ENCODE data around the gene IKZF4. TPM values are rescaled to one million over a fixed set of nuclear protein-coding genes. Genes with fewer than 3 reads are reported as not detected.
A peak's percentile ranks its signal among the peaks of the same experiment; 100 is the strongest.

The IKZF4 gene
- polyA plus RNA-seq, 1 experiment = 2.9 TPM

DNA sequence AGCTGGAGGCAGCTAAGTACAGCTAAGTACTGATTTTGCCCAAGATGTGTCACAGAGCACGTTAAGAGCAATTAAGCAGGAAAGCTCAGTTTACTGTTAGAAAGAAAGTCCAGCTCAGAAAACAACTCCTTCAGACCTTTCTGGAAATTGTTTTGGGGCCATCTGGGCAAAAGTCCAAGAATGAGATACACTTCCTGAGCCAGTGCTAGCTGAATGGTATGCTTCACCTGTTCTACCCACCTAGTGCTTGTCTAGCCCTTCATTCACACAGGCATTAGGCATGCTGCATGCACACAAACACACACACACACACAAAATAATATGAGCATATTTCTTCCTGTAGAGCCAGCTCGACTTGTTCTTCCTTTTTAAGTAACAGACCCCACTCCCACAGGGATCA, 6.6 kb upstream of the IKZF4 start:
- CTCF ChIA-PET = interaction anchor here (1.1 to 1.8 kb wide), 2 partner anchors 16 to 18 kb away, joined by 3 to 8 read pairs; partner anchors contain the start of gene SUOX
- POLR2A ChIA-PET = no interaction called here

DNA sequence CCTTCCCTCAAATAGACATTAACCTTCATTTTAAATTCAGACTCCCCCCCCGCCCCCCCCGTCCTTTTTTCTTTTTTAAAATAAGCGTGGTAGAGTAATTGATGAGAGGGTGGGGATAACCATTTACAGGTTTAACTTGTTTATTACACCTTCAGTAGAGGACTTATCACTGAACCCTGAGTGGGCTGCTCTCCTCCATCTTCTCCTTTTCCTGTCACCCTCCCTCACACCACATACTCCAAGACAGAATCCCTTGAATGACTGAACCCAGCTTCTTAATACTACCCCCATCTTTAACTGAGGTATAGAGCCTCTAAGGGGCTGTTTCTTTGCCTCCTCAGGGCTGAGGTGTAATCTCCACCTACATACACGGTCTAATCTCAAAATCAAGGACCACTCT, 3.7 kb upstream of the IKZF4 start:
- no peak for DNase-seq (ENCODE audit: low read depth)
- CTCF ChIA-PET = interaction anchor here (1.6 kb wide), 1 partner anchor 21 kb away, joined by 4 read pairs; no protein-coding TSS in a partner anchor
- POLR2A ChIA-PET = no interaction called here
- Histone ChIP-seq H3K27me3 (ENCODE audit: control insufficient read depth, insufficient read depth, low read length) (no peaks in the 10 kb centered on the region), H3K4me3 (ENCODE audit: low read depth, low read length) (no peak overlapping the region), H3K36me3 (ENCODE audit: control insufficient read depth, insufficient read depth, low read length) (no peaks in the 10 kb centered on the region)
- TF ChIP-seq, protein P1, sequence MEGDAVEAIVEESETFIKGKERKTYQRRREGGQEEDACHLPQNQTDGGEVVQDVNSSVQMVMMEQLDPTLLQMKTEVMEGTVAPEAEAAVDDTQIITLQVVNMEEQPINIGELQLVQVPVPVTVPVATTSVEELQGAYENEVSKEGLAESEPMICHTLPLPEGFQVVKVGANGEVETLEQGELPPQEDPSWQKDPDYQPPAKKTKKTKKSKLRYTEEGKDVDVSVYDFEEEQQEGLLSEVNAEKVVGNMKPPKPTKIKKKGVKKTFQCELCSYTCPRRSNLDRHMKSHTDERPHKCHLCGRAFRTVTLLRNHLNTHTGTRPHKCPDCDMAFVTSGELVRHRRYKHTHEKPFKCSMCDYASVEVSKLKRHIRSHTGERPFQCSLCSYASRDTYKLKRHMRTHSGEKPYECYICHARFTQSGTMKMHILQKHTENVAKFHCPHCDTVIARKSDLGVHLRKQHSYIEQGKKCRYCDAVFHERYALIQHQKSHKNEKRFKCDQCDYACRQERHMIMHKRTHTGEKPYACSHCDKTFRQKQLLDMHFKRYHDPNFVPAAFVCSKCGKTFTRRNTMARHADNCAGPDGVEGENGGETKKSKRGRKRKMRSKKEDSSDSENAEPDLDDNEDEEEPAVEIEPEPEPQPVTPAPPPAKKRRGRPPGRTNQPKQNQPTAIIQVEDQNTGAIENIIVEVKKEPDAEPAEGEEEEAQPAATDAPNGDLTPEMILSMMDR (IDR thresholded peaks at IDR 0.05; ENCODE audit: insufficient read depth, low read depth, low read length) = no peak

More for the DNA sequence above, 6.6 kb upstream of the IKZF4 start:
- Histone ChIP-seq H3K27me3 (ENCODE audit: control insufficient read depth, insufficient read depth, low read length) (no peaks in the 10 kb centered on the region), H3K36me3 (ENCODE audit: control insufficient read depth, insufficient read depth, low read length) (no peaks in the 10 kb centered on the region), H3K4me3 (ENCODE audit: low read depth, low read length) (no peak overlapping the region)
- DNase-seq (ENCODE audit: low read depth) = no peak
- TF ChIP-seq, protein P1 (IDR thresholded peaks at IDR 0.05; ENCODE audit: insufficient read depth, low read depth, low read length) = no peak

DNA sequence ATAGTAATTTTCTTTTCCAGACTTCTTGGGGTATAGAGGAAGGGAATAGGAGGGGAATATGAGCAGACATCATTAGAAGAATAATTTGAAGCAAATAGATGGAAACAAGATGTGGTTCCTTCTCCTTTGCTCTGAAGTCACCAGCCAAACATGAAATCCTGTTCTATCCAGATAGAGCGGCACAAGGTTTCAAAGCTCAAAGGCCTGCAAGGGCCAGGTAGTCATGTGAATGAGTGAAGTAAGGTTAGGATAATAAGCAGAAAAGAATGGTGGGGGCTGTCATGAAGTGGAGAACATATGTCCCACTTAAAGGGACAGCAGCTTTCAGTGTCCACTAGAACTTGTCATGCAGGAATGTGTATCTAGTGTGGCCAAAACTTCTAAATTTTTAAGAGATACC, 2.5 kb upstream of the IKZF4 start:
- no peaks in the 10 kb centered on the region for H3K36me3 ChIP-seq (ENCODE audit: control insufficient read depth, insufficient read depth, low read length)
- CTCF ChIA-PET = interaction anchor here (1.1 to 2.8 kb wide), 3 partner anchors 10 to 22 kb away, joined by 3 to 14 read pairs (median 4); no protein-coding TSS in a partner anchor
- no peaks in the 10 kb centered on the region for H3K27me3 ChIP-seq (ENCODE audit: control insufficient read depth, insufficient read depth, low read length)
- POLR2A ChIA-PET = no interaction called here
- TF ChIP-seq, protein P1 (IDR thresholded peaks at IDR 0.05; ENCODE audit: insufficient read depth, low read depth, low read length) = no peak
- no peak overlapping the region for H3K4me3 ChIP-seq (ENCODE audit: low read depth, low read length)
- DNase-seq (ENCODE audit: low read depth) = no peak

DNA sequence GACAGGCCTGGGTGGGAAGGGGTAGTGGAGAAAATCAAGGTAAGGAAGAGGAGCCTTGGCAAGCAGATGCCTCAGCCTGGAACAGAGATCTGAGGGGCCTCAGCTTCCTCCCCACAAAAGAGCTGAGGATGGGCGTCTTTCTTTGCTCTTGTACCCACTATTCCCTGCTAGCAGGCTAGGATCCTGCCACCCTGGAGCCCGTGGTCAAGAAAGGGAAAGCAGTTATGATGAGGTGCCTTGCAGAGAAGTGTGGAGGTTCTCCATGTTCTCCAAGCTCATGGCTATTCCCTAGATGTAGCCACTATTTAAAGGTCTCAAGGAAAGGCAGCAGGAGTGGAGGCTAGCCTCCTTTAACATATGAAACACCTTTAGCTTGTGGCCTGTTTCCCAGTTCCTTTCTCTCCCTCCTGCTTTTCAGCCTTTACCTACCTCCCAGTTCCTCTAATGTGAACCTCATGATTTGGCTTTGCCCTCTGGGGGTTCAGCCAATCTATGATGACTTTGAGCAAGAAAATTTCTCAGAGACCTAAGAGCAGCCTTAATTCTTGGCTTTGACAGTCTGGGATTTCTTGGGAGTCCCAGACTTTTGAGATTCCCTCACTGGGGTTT, 1.1 kb downstream of the IKZF4 start:
- ChIA-PET CTCF (interaction anchor here (0.5 to 3.2 kb wide), 6 partner anchors 26 to 282 kb away, joined by 3 to 19 read pairs (median 3); partner anchors contain the start of genes RAB5B and SUOX), POLR2A (no interaction called here)
- Histone ChIP-seq H3K4me3 (ENCODE audit: low read depth, low read length) (peak overlapping the region; percentile 23; the same call in 1 of the 2 replicates), H3K36me3 (ENCODE audit: control insufficient read depth, insufficient read depth, low read length) (no peaks in the 10 kb centered on the region; the same call in 1 of the 2 replicates), H3K27me3 (ENCODE audit: control insufficient read depth, insufficient read depth, low read length) (no peaks in the 10 kb centered on the region)
- no peak for DNase-seq (ENCODE audit: low read depth)
- TF ChIP-seq, protein P1 (IDR thresholded peaks at IDR 0.05; ENCODE audit: insufficient read depth, low read depth, low read length) = no peak

DNA sequence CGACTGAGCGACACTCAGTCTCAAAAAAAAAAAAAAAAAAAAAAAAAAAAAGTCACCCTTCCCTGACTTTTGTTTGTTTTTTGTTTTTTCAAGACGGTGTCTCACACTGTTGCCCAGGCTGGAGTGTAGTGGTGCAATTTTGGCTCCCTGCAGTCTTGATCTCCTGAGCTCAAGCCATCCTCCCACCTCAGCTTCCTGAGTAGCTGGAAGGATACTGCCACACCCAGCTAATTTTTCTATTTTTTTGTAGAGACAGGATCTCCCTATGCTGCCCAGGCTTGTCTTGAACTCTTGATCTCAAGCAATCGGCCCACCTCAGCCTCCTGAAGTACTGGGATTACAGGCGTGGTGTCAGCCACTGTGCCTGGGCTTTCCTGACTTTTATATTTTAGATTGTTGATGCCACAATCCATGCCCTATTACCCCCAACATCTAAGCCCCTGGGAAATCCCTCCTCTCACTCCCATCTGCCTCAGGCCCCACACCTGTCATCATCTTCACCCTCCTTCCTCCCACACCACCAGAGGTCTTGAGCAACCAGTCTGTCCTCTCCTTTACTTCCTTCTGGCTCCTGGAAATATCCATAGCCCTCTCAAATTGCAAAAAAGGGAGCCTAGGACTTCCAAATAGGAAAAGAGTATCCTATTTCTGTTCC, 7.8 kb downstream of the IKZF4 start:
- Histone ChIP-seq H3K36me3 (ENCODE audit: control insufficient read depth, insufficient read depth, low read length) (peaks cover 6% of the 10 kb centered on the region), H3K27me3 (ENCODE audit: control insufficient read depth, insufficient read depth, low read length) (no peaks in the 10 kb centered on the region), H3K4me3 (ENCODE audit: low read depth, low read length) (no peak overlapping the region)
- TF ChIP-seq, protein P1 (IDR thresholded peaks at IDR 0.05; ENCODE audit: insufficient read depth, low read depth, low read length) = no peak
- CTCF ChIA-PET = interaction anchor here (0.6 to 6.4 kb wide), 17 partner anchors 9 to 382 kb away, joined by 3 to 86 read pairs (median 5); partner anchors contain the start of genes IKZF4 and SUOX
- POLR2A ChIA-PET = no interaction called here
- no peak for DNase-seq (ENCODE audit: low read depth)
